Naive thymus-derived CD4-positive, alpha-beta T cell (primary cell): ENCODE results near the gene DTD1. TPM values are rescaled to one million over a fixed set of nuclear protein-coding genes. Genes with fewer than 3 reads are reported as not detected.

Source experiments
- ATAC-seq: fragments of 150-1000 bp; cut with Tn5 transposase; 2 replicates; pipeline ENCODE4 v1.10.0; 2021; ENCODE audit warnings: mild to moderate bottlenecking, moderate library complexity
- CTCF ChIA-PET: fragments of 350-600 bp; sonication (Branson Sonifier 250); formaldehyde crosslinking; loops from one replicate; lab custom pipeline; 2021; ENCODE audit warnings: antibody characterized with exemption; lab: Charles Lee
- POLR2A ChIA-PET: fragments of 350-600 bp; sonication (Branson Sonifier 250); formaldehyde crosslinking; loops from one replicate; lab custom pipeline; 2021; ENCODE audit warnings: antibody characterized with exemption, inconsistent platforms; lab: Charles Lee
- DNase-seq, 9 donors: peaks; one replicate each; pipeline versions ENCODE4 v3.0.0 to v3.0.0-alpha.2; 2020 to 2022; ENCODE audit warnings: mixed read lengths in 1 of 9
- H3K27ac ChIP-seq: one replicate; pipeline ENCODE4 v1.7.0; 2013; ENCODE audit warnings: mild to moderate bottlenecking, low read depth, low read length, moderate library complexity
- H3K27me3 ChIP-seq, 2 donors: one replicate each; pipeline ENCODE4 v1.7.0; 2013; ENCODE audit warnings: low read length in 2 of 2, mild to moderate bottlenecking in 2 of 2, moderate library complexity in 2 of 2; ENCODE audit not compliant: control insufficient read depth in 2 of 2, insufficient read depth in 2 of 2
- H3K36me3 ChIP-seq, 3 experiments: 1 replicate in 2 of 3; 2 replicates in 1 of 3; pipeline ENCODE4 v1.7.0; 2013; ENCODE audit warnings: low read length in 3 of 3, mild to moderate bottlenecking in 3 of 3, moderate library complexity in 1 of 3; ENCODE audit not compliant: insufficient read depth in 3 of 3, control insufficient read depth in 2 of 3
- H3K4me1 ChIP-seq, 2 donors: one replicate each; pipeline ENCODE4 v1.7.0; 2013; ENCODE audit warnings: low read length in 2 of 2, mild to moderate bottlenecking in 2 of 2, moderate library complexity in 1 of 2; ENCODE audit not compliant: control insufficient read depth in 2 of 2, insufficient read depth in 2 of 2
- H3K4me3 ChIP-seq: 2 replicates; pipeline ENCODE4 v1.7.0; 2013; ENCODE audit warnings: mild to moderate bottlenecking, low read length
- H3K9me3 ChIP-seq, 3 experiments: 1 replicate in 2 of 3; 2 replicates in 1 of 3; pipeline ENCODE4 v1.7.0; 2013; ENCODE audit warnings: low read length in 3 of 3; ENCODE audit not compliant: control insufficient read depth in 2 of 3
- H3K27ac Mint-ChIP-seq, 9 donors: one replicate each; pipeline ENCODE4 v1.8.0; 2020 to 2022; ENCODE audit warnings: mixed read lengths in 9 of 9, mild to moderate bottlenecking in 8 of 9, moderate library complexity in 5 of 9, inconsistent platforms in 2 of 9
- H3K27me3 Mint-ChIP-seq, 5 donors: one replicate each; pipeline ENCODE4 v1.8.0; 2021 to 2022; ENCODE audit warnings: mixed read lengths in 5 of 5, mild to moderate bottlenecking in 1 of 5
- H3K36me3 Mint-ChIP-seq, 5 donors: one replicate each; pipeline ENCODE4 v1.8.0; 2020 to 2022; ENCODE audit warnings: mixed read lengths in 5 of 5, mild to moderate bottlenecking in 3 of 5, inconsistent platforms in 1 of 5
- H3K4me1 Mint-ChIP-seq, 7 donors: one replicate each; pipeline ENCODE4 v1.8.0; 2020 to 2022; ENCODE audit warnings: mixed read lengths in 7 of 7, mild to moderate bottlenecking in 3 of 7, inconsistent platforms in 1 of 7
- H3K4me3 Mint-ChIP-seq, 10 donors: one replicate each; pipeline ENCODE4 v1.8.0; 2020 to 2022; ENCODE audit warnings: mild to moderate bottlenecking in 10 of 10, mixed read lengths in 10 of 10, moderate library complexity in 6 of 10, inconsistent platforms in 2 of 10
- H3K9me3 Mint-ChIP-seq, 11 donors: one replicate each; pipeline ENCODE4 v1.8.0; 2020 to 2022; ENCODE audit warnings: mixed read lengths in 11 of 11, mild to moderate bottlenecking in 4 of 11, inconsistent platforms in 1 of 11, moderate library complexity in 1 of 11
- intact Hi-C, 2 donors: fragments of 100-400 bp; cut with micrococcal nuclease; formaldehyde crosslinking; loops; one replicate each; pipeline ENCODE4 v1.15.1; 2023
- polyA plus RNA-seq, 2 donors: library from polyadenylated mRNA; unstranded; fragments of 300-500 nt; fragmentation: Illumina TruSeq; gene quantifications; one replicate each; pipeline ENCODE4 v1.2.3, GENCODE V29; 2021
- total RNA-seq, 6 experiments: library from RNA in 5 of 6; stranded (reverse) in 5 of 6; gene quantifications; 1 replicate in 5 of 6; 2 replicates in 1 of 6; pipeline ENCODE4 v1.2.3 and lab custom pipeline; 2021 to 2026

The DTD1 gene
- total and polyA plus RNA-seq, 7 experiments from 2014 or later, result 12.7 to 42.5 (median 16.6) TPM

DNA sequence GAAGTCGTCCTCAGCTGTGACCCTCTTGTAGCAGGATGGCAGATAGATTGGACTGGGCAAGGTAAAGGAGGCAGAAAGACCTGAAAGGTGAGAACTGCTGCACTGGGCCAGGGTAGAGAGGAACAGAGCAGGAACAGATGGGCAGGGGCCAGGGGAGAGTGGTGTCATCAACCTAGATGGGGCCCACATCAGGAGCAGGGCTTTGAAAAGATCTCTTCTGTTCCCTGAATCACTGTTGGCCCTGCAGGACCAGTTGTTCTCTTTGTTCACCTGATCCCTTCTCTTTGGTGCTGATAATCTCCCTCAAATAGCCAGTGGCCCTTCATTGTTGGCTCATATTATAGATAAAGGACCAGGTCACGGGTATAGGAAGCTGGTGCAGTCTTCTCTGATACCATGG is 59.9 kb downstream of the DTD1 start:
- no peak overlapping the region for H3K4me3 ChIP-seq
- Mint-ChIP-seq H3K27ac (no peak overlapping the region), H3K4me3 (no peak overlapping the region), H3K36me3 (peaks cover 0 to 44% (median 14%) of the 10 kb centered on the region in 5 donors), H3K9me3 (no peaks in the 10 kb centered on the region), H3K4me1 (peaks cover 0 to 14% (median 0%) of the 10 kb centered on the region in 7 donors), H3K27me3 (no peaks in the 10 kb centered on the region)
- no peaks in the 10 kb centered on the region for H3K4me1 ChIP-seq
- DNase-seq (no peak), ATAC-seq (no peak)
- no peaks in the 10 kb centered on the region for H3K27me3 ChIP-seq
- intact Hi-C loops, result no loop called here
- H3K9me3 ChIP-seq, result no peaks in the 10 kb centered on the region
- no peaks in the 10 kb centered on the region for H3K36me3 ChIP-seq
- no peak overlapping the region for H3K27ac ChIP-seq
- CTCF ChIA-PET, result no interaction called here
- POLR2A ChIA-PET, result interaction anchor here (0.6 kb wide), 1 partner anchor 360 kb away, joined by 3 read pairs; no protein-coding TSS in a partner anchor

DNA sequence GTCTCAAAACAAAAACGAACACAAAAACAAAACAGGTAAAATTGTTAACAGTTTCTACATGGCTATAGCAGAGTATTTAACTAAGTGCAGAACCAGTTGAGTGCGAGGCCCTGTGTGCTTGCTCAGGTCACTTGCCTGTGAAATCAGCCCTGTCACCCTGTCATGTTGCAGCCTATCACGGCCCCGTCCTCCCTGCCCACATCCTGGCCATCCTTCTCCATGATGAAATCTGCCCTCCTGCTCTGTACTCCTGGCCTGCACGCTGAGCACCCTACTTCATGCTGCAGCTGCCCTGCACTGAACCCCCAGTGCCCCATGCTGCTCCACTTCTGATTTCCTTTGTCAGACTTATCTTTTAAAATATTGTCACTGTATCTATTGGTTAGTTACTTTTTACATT is 62.4 kb downstream of the DTD1 start:
- Mint-ChIP-seq H3K4me1 (peaks cover 0 to 14% (median 0%) of the 10 kb centered on the region in 7 donors), H3K9me3 (no peaks in the 10 kb centered on the region), H3K4me3 (no peak overlapping the region), H3K36me3 (peaks cover 0 to 35% (median 14%) of the 10 kb centered on the region in 5 donors), H3K27me3 (no peaks in the 10 kb centered on the region), H3K27ac (no peak overlapping the region)
- POLR2A ChIA-PET, result no interaction called here
- H3K4me1 ChIP-seq, result no peaks in the 10 kb centered on the region
- H3K4me3 ChIP-seq, result no peak overlapping the region
- intact Hi-C loops, result no loop called here
- no peaks in the 10 kb centered on the region for H3K9me3 ChIP-seq
- H3K27me3 ChIP-seq, result no peaks in the 10 kb centered on the region
- no peak overlapping the region for H3K27ac ChIP-seq
- ATAC-seq, result no peak
- DNase-seq, result no peak
- H3K36me3 ChIP-seq, result no peaks in the 10 kb centered on the region
- CTCF ChIA-PET, result no interaction called here

DNA sequence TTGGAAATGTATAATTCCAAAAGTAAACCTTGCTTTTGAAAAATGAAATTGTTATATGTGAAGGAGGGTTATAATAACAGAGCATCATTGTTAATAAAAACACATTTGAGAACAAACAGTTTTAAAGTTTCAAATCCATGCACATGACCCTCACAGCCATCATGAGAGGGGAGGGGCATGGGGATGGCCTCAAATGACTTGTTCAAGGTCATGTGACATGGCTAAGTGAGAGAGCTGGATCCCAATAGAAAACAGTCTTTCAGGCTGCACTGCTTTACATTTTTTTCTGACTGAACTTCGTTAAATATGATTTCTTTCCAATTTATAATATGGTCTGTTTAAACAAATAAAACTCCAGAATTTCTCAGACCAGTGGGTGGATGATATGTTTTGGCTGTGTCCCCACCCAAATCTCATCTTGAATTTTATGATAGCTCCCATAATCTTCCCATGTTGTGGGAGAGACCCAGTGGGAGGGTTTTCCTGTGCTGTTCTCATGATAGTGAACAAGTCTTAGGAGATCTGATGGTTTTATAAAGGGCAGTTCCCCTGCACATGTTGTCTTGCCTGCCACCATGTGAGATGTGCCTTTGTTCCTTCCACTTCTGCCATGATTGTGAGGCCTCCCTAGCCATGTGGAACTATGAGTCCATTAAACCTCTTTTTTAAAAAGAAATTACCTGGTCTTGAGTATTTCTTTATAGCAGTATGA is 66.0 kb downstream of the DTD1 start:
- DNase-seq, result no peak
- no peaks in the 10 kb centered on the region for H3K4me1 ChIP-seq
- Mint-ChIP-seq H3K4me1 (peaks cover 0 to 6% (median 0%) of the 10 kb centered on the region in 7 donors), H3K27me3 (no peaks in the 10 kb centered on the region), H3K36me3 (peaks cover 0 to 26% (median 17%) of the 10 kb centered on the region in 5 donors), H3K27ac (no peak overlapping the region), H3K9me3 (no peaks in the 10 kb centered on the region), H3K4me3 (no peak overlapping the region)
- no peak overlapping the region for H3K4me3 ChIP-seq
- no peak for ATAC-seq
- POLR2A ChIA-PET, result no interaction called here
- no peak overlapping the region for H3K27ac ChIP-seq
- H3K36me3 ChIP-seq, result no peaks in the 10 kb centered on the region
- intact Hi-C loops, result no loop called here
- CTCF ChIA-PET, result no interaction called here
- no peaks in the 10 kb centered on the region for H3K9me3 ChIP-seq
- no peaks in the 10 kb centered on the region for H3K27me3 ChIP-seq

DNA sequence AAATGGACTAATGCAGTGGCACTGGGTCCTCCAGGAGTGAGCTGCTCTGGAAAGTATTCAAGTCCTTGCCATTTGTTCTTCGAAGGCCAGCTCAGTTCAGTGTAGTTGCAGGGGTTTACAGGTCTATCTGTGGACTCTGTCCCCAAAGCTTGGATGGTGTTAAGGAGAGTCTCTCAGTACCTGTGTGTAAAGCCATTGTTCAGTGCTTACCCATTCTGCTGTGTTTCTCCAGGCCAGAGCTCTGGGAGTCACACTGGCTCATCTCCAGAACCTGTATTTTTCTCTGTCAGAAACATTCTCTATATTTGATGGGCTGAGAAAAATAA is 66.6 kb downstream of the DTD1 start:
- no peak for ATAC-seq
- H3K4me3 ChIP-seq, result no peak overlapping the region
- Mint-ChIP-seq H3K27ac (no peak overlapping the region), H3K36me3 (peaks cover 0 to 29% (median 20%) of the 10 kb centered on the region in 5 donors), H3K27me3 (no peaks in the 10 kb centered on the region), H3K9me3 (no peaks in the 10 kb centered on the region), H3K4me1 (peaks cover 0 to 6% (median 0%) of the 10 kb centered on the region in 7 donors), H3K4me3 (no peak overlapping the region)
- no peaks in the 10 kb centered on the region for H3K27me3 ChIP-seq
- H3K27ac ChIP-seq, result no peak overlapping the region
- H3K9me3 ChIP-seq, result no peaks in the 10 kb centered on the region
- ChIA-PET CTCF (no interaction called here), POLR2A (no interaction called here)
- H3K4me1 ChIP-seq, result no peaks in the 10 kb centered on the region
- intact Hi-C loops, result no loop called here
- no peaks in the 10 kb centered on the region for H3K36me3 ChIP-seq
- DNase-seq, result no peak

DNA sequence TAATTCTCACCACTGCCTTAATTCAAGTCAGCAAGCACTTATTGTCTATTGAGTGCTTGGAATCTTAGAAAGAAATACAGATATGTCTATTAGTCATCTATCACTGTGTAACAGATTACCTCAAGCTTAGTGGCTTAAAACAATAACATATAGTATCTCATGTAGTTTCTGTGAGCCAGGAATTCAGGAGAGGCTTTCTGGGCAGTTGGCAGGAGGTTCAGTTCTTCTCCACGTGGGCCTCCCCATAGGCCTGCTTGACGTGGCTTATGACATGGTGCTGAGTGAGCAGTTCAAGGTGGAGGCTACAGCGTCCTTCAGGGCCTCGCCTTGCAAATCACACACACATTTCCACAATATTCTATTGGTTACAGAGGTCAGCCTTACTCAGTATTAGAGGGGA is 69.7 kb downstream of the DTD1 start:
- intact Hi-C loops, result no loop called here
- Mint-ChIP-seq H3K36me3 (peaks cover 0 to 24% (median 20%) of the 10 kb centered on the region in 5 donors), H3K27ac (no peak overlapping the region), H3K9me3 (no peaks in the 10 kb centered on the region), H3K4me3 (no peak overlapping the region), H3K4me1 (peaks cover 0 to 3% (median 0%) of the 10 kb centered on the region in 7 donors), H3K27me3 (no peaks in the 10 kb centered on the region)
- Histone ChIP-seq H3K27me3 (no peaks in the 10 kb centered on the region), H3K36me3 (no peaks in the 10 kb centered on the region), H3K9me3 (no peaks in the 10 kb centered on the region), H3K4me1 (no peaks in the 10 kb centered on the region), H3K4me3 (no peak overlapping the region), H3K27ac (no peak overlapping the region)
- ChIA-PET POLR2A (no interaction called here), CTCF (no interaction called here)
- no peak for DNase-seq
- no peak for ATAC-seq

DNA sequence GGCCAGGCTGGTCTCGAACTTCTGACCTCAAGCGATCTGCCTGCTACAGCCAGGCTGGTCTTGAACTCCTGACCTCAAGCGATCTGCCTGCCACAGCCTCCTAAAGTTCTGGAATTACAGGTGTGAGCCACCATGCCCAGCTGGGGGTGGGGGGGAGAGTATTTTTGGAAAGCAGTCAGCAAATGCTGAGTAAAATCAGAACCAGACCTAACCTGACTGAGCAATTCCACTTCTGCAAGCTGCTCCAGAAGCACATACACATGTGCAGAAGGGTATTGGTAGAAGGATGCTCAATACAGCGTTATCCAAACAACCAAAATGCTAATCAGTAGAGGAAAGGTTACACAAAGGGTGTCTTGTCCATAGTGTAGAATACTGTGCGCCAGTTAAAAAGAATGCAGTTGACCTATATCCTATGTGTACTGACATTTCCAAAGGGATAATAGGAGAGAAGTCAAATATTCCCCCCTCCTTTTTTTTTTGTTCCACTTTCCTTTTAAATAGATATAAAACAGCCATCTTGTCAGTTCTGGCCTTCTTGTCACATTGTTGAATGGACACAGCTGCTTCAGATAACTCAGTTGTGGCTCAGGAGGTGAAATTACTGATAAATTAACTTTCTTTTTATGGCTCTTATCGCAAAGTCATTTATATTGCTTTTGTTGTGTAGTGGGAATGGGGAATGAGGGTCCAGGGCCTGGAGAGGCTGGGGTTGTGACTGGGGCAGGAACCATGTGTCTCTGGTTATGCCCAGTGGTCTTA is 74.6 kb downstream of the DTD1 start:
- Mint-ChIP-seq H3K9me3 (no peaks in the 10 kb centered on the region), H3K27me3 (no peaks in the 10 kb centered on the region), H3K4me1 (peaks cover 0 to 6% (median 4%) of the 10 kb centered on the region in 7 donors), H3K36me3 (peaks cover 0 to 34% (median 11%) of the 10 kb centered on the region in 5 donors), H3K4me3 (no peak overlapping the region), H3K27ac (no peak overlapping the region)
- no peaks in the 10 kb centered on the region for H3K4me1 ChIP-seq
- H3K27ac ChIP-seq, result no peak overlapping the region
- H3K36me3 ChIP-seq, result peaks cover 0 to 1% (median 0%) of the 10 kb centered on the region in 3 experiments
- POLR2A ChIA-PET, result no interaction called here
- H3K27me3 ChIP-seq, result no peaks in the 10 kb centered on the region
- intact Hi-C loops, result no loop called here
- CTCF ChIA-PET, result no interaction called here
- ATAC-seq (no peak), DNase-seq (no peak)
- H3K9me3 ChIP-seq, result no peaks in the 10 kb centered on the region
- H3K4me3 ChIP-seq, result no peak overlapping the region
